ENCODE results near the gene CRIM1. TPM values are rescaled to one million over a fixed set of nuclear protein-coding genes. Genes with fewer than 3 reads are reported as not detected.
A peak's percentile ranks its signal among the peaks of the same experiment; 100 is the strongest.

The CRIM1 gene
- total and polyA plus RNA-seq, 7 donors: 3.0 to 148 (median 55.6) TPM

- no peak for DNase-seq
- Histone ChIP-seq H3K9me3 (peaks cover 0 to 5% (median 2%) of the 10 kb centered on the region in 4 donors), H3K36me3 (peaks cover 0 to 20% (median 2%) of the 10 kb centered on the region in 4 donors), H3K27me3 (no peaks in the 10 kb centered on the region), H3K4me1 (peaks cover 0 to 38% (median 25%) of the 10 kb centered on the region in 4 donors), H3K4me3 (no peak overlapping the region), H3K27ac (no peak overlapping the region)
- intact Hi-C loops (cut with DNase I): no loop called here
- WGBS, 2 donors: 71 to 80% methylated on average over 2 of the region's 2 CpGs
- TF ChIP-seq POLR2A (IDR thresholded peaks at IDR 0.05): no peak
- no peak for TF ChIP-seq EP300 (IDR thresholded peaks at IDR 0.05)
- TF ChIP-seq POLR2AphosphoS5 (IDR thresholded peaks at IDR 0.05): no peak
- no peak for TF ChIP-seq CTCF (IDR thresholded peaks at IDR 0.05)
These were observed 117.7 kb downstream of the CRIM1 start for GRCh38 chr2:36473230-36473629.

- intact Hi-C loops (cut with DNase I): no loop called here
- H3K9me3 ChIP-seq: peaks cover 0 to 5% (median 2%) of the 10 kb centered on the region in 4 donors
- H3K27me3 ChIP-seq: no peaks in the 10 kb centered on the region
- DNase-seq: no peak
- no peak for TF ChIP-seq EP300 (IDR thresholded peaks at IDR 0.05)
- no peak for TF ChIP-seq POLR2AphosphoS5 (IDR thresholded peaks at IDR 0.05)
- TF ChIP-seq POLR2A (IDR thresholded peaks at IDR 0.05): no peak
- no peak for TF ChIP-seq CTCF (IDR thresholded peaks at IDR 0.05)
- H3K4me3 ChIP-seq: no peak overlapping the region
- peaks cover 0 to 46% (median 32%) of the 10 kb centered on the region in 4 donors for H3K4me1 ChIP-seq
- peaks cover 4 to 47% (median 14%) of the 10 kb centered on the region in 4 donors for H3K36me3 ChIP-seq
- H3K27ac ChIP-seq: peak overlapping the region in 3 of 4 donors; percentile 63 to 87 (median 77)
These were observed 120.8 kb downstream of the CRIM1 start for GRCh38 chr2:36476411-36476810.

- H3K9me3 ChIP-seq: peaks cover 0 to 5% (median 2%) of the 10 kb centered on the region in 4 donors
- no peaks in the 10 kb centered on the region for H3K27me3 ChIP-seq
- peaks cover 0 to 55% (median 41%) of the 10 kb centered on the region in 4 donors for H3K4me1 ChIP-seq
- no peak for DNase-seq
- WGBS, 2 donors: 69 to 84% methylated on average over 4 of the region's 4 CpGs
- no peak overlapping the region for H3K4me3 ChIP-seq
- no peak for TF ChIP-seq POLR2A (IDR thresholded peaks at IDR 0.05)
- no peak for TF ChIP-seq CTCF (IDR thresholded peaks at IDR 0.05)
- no peak for TF ChIP-seq POLR2AphosphoS5 (IDR thresholded peaks at IDR 0.05)
- no peak for TF ChIP-seq EP300 (IDR thresholded peaks at IDR 0.05)
- intact Hi-C loops (cut with DNase I): no loop called here
- H3K27ac ChIP-seq: peak overlapping the region; percentile 63 to 87 (median 71)
- peaks cover 4 to 50% (median 14%) of the 10 kb centered on the region in 4 donors for H3K36me3 ChIP-seq
These were observed 121.7 kb downstream of the CRIM1 start for GRCh38 chr2:36477315-36477714.

GRCh38 chr2:36477746-36478145, 122.2 kb downstream of the CRIM1 start:
- Histone ChIP-seq H3K36me3 (peaks cover 4 to 50% (median 14%) of the 10 kb centered on the region in 4 donors), H3K4me1 (peaks cover 0 to 59% (median 46%) of the 10 kb centered on the region in 4 donors), H3K9me3 (peaks cover 0 to 5% (median 2%) of the 10 kb centered on the region in 4 donors), H3K4me3 (no peak overlapping the region), H3K27ac (peak overlapping the region; percentile 63 to 87 (median 71)), H3K27me3 (no peaks in the 10 kb centered on the region)
- DNase-seq: no peak
- intact Hi-C loops (cut with DNase I): no loop called here
- WGBS, 2 donors: 34 to 42% methylated on average over 2 of the region's 2 CpGs
- TF ChIP-seq EP300 (IDR thresholded peaks at IDR 0.05) (no peak), POLR2A (IDR thresholded peaks at IDR 0.05) (no peak)

- H3K27me3 ChIP-seq: no peaks in the 10 kb centered on the region
These were observed 122.8 kb downstream of the CRIM1 start for GRCh38 chr2:36478332-36478738.

More at GRCh38 chr2:36478332-36478738, 122.8 kb downstream of the CRIM1 start:
- H3K4me3 ChIP-seq: no peak overlapping the region
- peak overlapping the region; percentile 63 to 87 (median 71) for H3K27ac ChIP-seq
- no peak for DNase-seq
- intact Hi-C loops (cut with DNase I): no loop called here
- no peak for TF ChIP-seq EP300 (IDR thresholded peaks at IDR 0.05)
- TF ChIP-seq POLR2AphosphoS5 (IDR thresholded peaks at IDR 0.05): peak in 2 of 4 donors; percentile 6 to 51
- H3K36me3 ChIP-seq: peaks cover 4 to 50% (median 14%) of the 10 kb centered on the region in 4 donors
- H3K9me3 ChIP-seq: peaks cover 0 to 5% (median 2%) of the 10 kb centered on the region in 4 donors
- WGBS, 2 donors: 24 to 80% methylated on average over 4 of the region's 4 CpGs
- H3K4me1 ChIP-seq: peaks cover 0 to 65% (median 51%) of the 10 kb centered on the region in 4 donors
